Spleen (tissue), 7 donors: ENCODE data around the gene KIF5B.

Experiments
- CTCF ChIP-seq, 11 experiments: fragments of 200-600 bp in 7 of 11; fragments of 450-650 bp in 4 of 11; sonication (generic) in 4 of 11; IDR thresholded peaks in 8 of 11; conservative IDR thresholded peaks in 3 of 11; 1 replicate in 7 of 11; 2 replicates in 4 of 11; pipeline versions ENCODE4 v1.4.0 to v1.8.0; 2016 to 2021; ENCODE audit warnings: antibody characterized with exemption in 11 of 11, inconsistent platforms in 4 of 11, mild to moderate bottlenecking in 1 of 11
- POLR2A ChIP-seq, 3 donors: fragments of 450-650 bp; IDR thresholded peaks; one replicate each; pipeline ENCODE4 v1.5.1; 2017; ENCODE audit warnings: antibody characterized with exemption in 3 of 3, mild to moderate bottlenecking in 1 of 3
- POLR2AphosphoS5 ChIP-seq, 3 donors: sonication (generic); formaldehyde crosslinking; IDR thresholded peaks; one replicate each; pipeline ENCODE4 v1.5.1; 2017; ENCODE audit warnings: antibody characterized with exemption in 3 of 3
- donor health status: DM: no; HTN: no; CAD: no; lungs with moderate emphysema.
- donor health status: DM: no; HTN: no; CAD: no.
- donor health status: DM: no; HTN: no; CAD: no.

- TF ChIP-seq CTCF (IDR thresholded peaks at IDR 0.05 in 8 of 11, conservative IDR thresholded peaks at IDR 0.05 in 3 of 11) = no peak
- no peak for TF ChIP-seq POLR2A (IDR thresholded peaks at IDR 0.05)
- no peak for TF ChIP-seq POLR2AphosphoS5 (IDR thresholded peaks at IDR 0.05)
These were observed 10.1 kb downstream of the KIF5B start for GRCh38 chr10:32046151-32046550.
